ENCODE measurements around the gene IQCN.

Gene IQCN

DNA sequence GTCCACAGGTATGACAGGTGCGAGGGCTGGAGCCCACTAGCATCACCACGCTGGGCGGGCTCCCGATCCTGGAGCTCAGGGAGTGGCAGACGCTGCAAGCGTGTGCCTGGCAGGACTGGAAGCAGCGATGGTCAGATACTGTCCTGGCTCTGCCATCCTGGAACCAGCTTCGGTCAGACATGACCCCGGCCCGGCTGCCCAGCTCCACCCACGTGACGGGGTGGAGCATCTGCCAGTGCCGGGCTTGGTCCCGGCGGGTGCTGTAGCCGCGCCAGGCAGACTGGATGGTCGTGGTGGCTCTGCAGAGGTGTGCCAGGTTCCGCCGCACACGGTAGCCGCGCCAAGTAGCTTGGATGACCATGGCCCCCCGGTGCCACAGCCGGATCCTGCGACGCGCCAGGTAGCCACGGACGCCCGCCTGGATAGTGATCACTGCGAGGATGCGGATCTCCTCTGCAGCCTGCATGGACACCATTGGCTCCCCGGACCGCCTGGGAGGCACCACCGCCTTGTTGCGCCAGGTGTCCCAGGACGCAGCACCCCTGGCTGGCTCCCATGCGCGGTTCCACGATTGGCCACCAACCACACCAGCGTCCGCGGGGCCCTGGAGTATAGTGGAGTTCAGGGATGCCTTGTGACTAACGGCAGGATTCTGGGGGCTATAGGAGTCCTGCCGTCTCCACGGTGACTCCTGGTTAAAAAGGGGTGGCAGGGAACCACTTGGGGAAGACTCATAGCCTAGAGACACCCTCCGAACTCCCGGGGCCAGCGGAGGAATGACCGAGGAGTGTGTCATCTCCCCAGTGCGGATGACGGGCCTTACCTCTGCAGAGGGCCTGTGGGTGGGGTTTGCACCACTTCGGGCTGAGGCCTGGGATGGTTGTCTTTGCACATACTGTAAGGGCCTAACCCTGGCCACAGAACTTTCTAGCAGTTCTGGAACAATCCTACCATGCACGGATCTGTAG, 16.5 kb downstream of the IQCN start:
- H3K27me3 ChIP-seq (ENCODE audit: insufficient read depth, poor library complexity, severe bottlenecking), result no peaks in the 10 kb centered on the region

GRCh38 chr19:18254546-18255503, 19.4 kb downstream of the IQCN start:
- Histone ChIP-seq H3K36me3 (ENCODE audit: low read depth) (no peaks in the 10 kb centered on the region), H3K4me3 (ENCODE audit: severe bottlenecking) (no peak overlapping the region), H3K4me1 (ENCODE audit: insufficient read depth, poor library complexity, severe bottlenecking) (no peaks in the 10 kb centered on the region), H3K27ac (ENCODE audit: poor library complexity, severe bottlenecking) (no peak overlapping the region), H3K27me3 (ENCODE audit: insufficient read depth, poor library complexity, severe bottlenecking) (no peaks in the 10 kb centered on the region), H3K9me3 (ENCODE audit: severe bottlenecking) (no peaks in the 10 kb centered on the region)
- no peak for TF ChIP-seq CTCF (IDR thresholded peaks at IDR 0.05; ENCODE audit: poor library complexity, severe bottlenecking)
- ATAC-seq (ENCODE audit: low read depth), result no peak
- no peak for DNase-seq (ENCODE audit: low spot score)

More for the DNA sequence above, 16.5 kb downstream of the IQCN start:
- Histone ChIP-seq H3K4me1 (ENCODE audit: insufficient read depth, poor library complexity, severe bottlenecking) (no peaks in the 10 kb centered on the region), H3K27ac (ENCODE audit: poor library complexity, severe bottlenecking) (no peak overlapping the region), H3K4me3 (ENCODE audit: severe bottlenecking) (no peak overlapping the region), H3K9me3 (ENCODE audit: severe bottlenecking) (no peaks in the 10 kb centered on the region), H3K36me3 (ENCODE audit: low read depth) (no peaks in the 10 kb centered on the region)
- no peak for DNase-seq (ENCODE audit: low spot score)
- ATAC-seq (ENCODE audit: low read depth), result no peak
- TF ChIP-seq CTCF (IDR thresholded peaks at IDR 0.05; ENCODE audit: poor library complexity, severe bottlenecking), result no peak

DNA sequence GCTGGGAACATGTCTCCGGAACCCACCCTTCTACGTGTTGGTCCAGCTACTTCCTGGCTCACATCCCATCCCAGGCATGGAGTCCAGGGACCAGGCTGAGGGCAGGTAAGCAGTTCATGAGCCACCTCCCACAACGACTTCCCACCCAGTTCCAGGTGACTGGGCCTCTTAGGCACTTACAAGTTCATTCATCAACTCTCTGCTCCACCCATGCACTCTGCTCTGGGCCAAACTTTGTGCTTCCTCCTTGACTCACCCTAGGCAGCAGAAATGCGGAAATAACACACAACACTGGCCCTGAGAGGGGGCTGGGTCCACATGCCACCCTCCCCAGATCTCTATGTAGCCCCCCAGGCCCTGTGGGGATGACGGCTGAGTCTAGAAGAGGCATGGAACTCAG, 20.5 kb downstream of the IQCN start:
- no peaks in the 10 kb centered on the region for H3K36me3 ChIP-seq (ENCODE audit: low read depth)
- no peak for TF ChIP-seq CTCF (IDR thresholded peaks at IDR 0.05; ENCODE audit: poor library complexity, severe bottlenecking)
- no peak for DNase-seq (ENCODE audit: low spot score)
- H3K27ac ChIP-seq (ENCODE audit: poor library complexity, severe bottlenecking), result no peak overlapping the region
- no peaks in the 10 kb centered on the region for H3K4me1 ChIP-seq (ENCODE audit: insufficient read depth, poor library complexity, severe bottlenecking)
- no peaks in the 10 kb centered on the region for H3K9me3 ChIP-seq (ENCODE audit: severe bottlenecking)
- ATAC-seq (ENCODE audit: low read depth), result peak; percentile 67
- no peak overlapping the region for H3K4me3 ChIP-seq (ENCODE audit: severe bottlenecking)
- H3K27me3 ChIP-seq (ENCODE audit: insufficient read depth, poor library complexity, severe bottlenecking), result no peaks in the 10 kb centered on the region

- ATAC-seq (ENCODE audit: low read depth) (no peak), DNase-seq (ENCODE audit: low spot score) (no peak)
- H3K9me3 ChIP-seq (ENCODE audit: severe bottlenecking), result no peaks in the 10 kb centered on the region
- no peak overlapping the region for H3K4me3 ChIP-seq (ENCODE audit: severe bottlenecking)
- TF ChIP-seq CTCF (IDR thresholded peaks at IDR 0.05; ENCODE audit: poor library complexity, severe bottlenecking), result no peak
- H3K27ac ChIP-seq (ENCODE audit: poor library complexity, severe bottlenecking), result no peak overlapping the region
- H3K4me1 ChIP-seq (ENCODE audit: insufficient read depth, poor library complexity, severe bottlenecking), result no peaks in the 10 kb centered on the region
- no peaks in the 10 kb centered on the region for H3K36me3 ChIP-seq (ENCODE audit: low read depth)
- no peaks in the 10 kb centered on the region for H3K27me3 ChIP-seq (ENCODE audit: insufficient read depth, poor library complexity, severe bottlenecking)
Measured at GRCh38 chr19:18253130-18253529, 21.1 kb downstream of the IQCN start.

Measured in RWPE2 (cell line).